NCI-H187 treated with DMSO at 0.1 percent for 48 hours (cell line): ENCODE data around the gene WDR4.
"Not testable (repeated sequence)": the region's sequence is repeated elsewhere in the genome, so short reads cannot be mapped to it uniquely, and the experiment has no call there.

Experiments
- DNase-seq: peaks from one replicate; lab custom pipeline; 2025; lab: John Stamatoyannopoulos, UW

WDR4 gene

GRCh38 chr21:42839271-42840231 lies 39.8 kb downstream of the WDR4 start:
- no peak for DNase-seq

GRCh38 chr21:42838212-42838690 lies 41.1 kb downstream of the WDR4 start:
- not testable (repeated sequence) for DNase-seq

GRCh38 chr21:42837421-42838211 lies 41.7 kb downstream of the WDR4 start:
- DNase-seq = no peak

GRCh38 chr21:42836767-42837301 lies 42.5 kb downstream of the WDR4 start:
- no peak for DNase-seq

- no peak for DNase-seq
Observed at GRCh38 chr21:42836402-42836666, 43.0 kb downstream of the WDR4 start.

GRCh38 chr21:42835611-42836401 lies 43.5 kb downstream of the WDR4 start:
- no peak for DNase-seq

- no peak for DNase-seq
Observed at GRCh38 chr21:42835211-42835610, 44.1 kb downstream of the WDR4 start.

- no peak for DNase-seq
Observed at GRCh38 chr21:42834726-42835191, 44.6 kb downstream of the WDR4 start.

GRCh38 chr21:42833859-42834725 lies 45.2 kb downstream of the WDR4 start:
- no peak for DNase-seq

- no peak for DNase-seq
Observed at GRCh38 chr21:42833439-42833815, 45.9 kb downstream of the WDR4 start.

GRCh38 chr21:42832321-42832630 lies 47.1 kb downstream of the WDR4 start:
- DNase-seq = not testable (repeated sequence)

GRCh38 chr21:42830456-42831455 lies 48.6 kb downstream of the WDR4 start:
- DNase-seq = no peak

- DNase-seq = no peak
Observed at GRCh38 chr21:42829954-42830353, 49.4 kb downstream of the WDR4 start.

GRCh38 chr21:42829417-42829816 lies 49.9 kb downstream of the WDR4 start:
- no peak for DNase-seq

- DNase-seq = no peak
Observed at GRCh38 chr21:42827588-42827987, 51.8 kb downstream of the WDR4 start.

- no peak for DNase-seq
Observed at GRCh38 chr21:42820616-42821465, 58.5 kb downstream of the WDR4 start.

- DNase-seq = no peak
Observed at GRCh38 chr21:42819861-42820615, 59.3 kb downstream of the WDR4 start.

- DNase-seq = no peak
Observed at GRCh38 chr21:42818328-42818749, 61.0 kb downstream of the WDR4 start.
